GM19240 (cell line): ENCODE data around the gene NEFH.
"Not testable (repeated sequence)": the region's sequence is repeated elsewhere in the genome, so short reads cannot be mapped to it uniquely, and the experiment has no call there.

Experiments
- DNase-seq: peaks from one replicate; pipeline ENCODE4 v3.0.0; 2011; ENCODE audit warnings: low spot score; ENCODE audit not compliant: insufficient read length

The NEFH gene

DNA sequence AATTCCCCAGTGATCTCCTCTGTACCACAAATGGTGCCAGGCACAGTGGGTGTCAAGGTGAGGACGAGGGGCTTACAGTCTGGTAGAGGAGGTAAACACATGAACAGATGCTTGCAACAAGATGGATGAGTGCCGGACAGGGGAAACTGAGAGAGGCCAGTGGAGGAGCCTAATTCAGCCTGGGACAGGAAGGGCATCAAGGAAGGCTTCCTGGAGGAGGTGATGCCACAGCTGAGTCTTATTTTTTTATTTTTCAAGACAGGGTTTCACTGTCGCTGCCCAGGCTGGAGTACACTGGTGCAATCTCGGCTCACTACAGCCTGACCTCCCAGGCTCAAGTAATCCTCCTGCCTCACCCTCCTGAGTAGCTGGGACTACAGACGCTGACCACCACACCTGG, 18.8 kb upstream of the NEFH start:
- DNase-seq = no peak

DNA sequence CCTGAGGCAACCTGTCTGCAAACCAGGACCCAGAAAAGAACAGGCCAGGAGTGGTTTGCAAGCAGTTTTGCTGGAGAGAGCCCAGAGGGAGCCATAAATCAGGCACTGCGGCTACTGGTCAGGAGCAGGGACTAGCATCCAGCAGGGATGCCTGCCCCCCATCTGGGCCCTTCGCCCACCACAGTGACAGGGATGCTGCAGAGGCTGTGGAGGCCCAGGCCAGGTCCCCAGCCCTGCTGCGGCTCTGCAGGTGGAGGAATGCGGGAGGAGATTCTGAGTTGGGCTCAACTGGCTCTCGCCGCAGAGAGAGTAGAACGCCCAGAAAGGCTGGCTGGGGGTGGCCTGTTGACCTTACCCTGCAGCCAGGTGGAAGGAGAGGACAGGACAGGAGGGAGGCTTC, 16.4 kb upstream of the NEFH start:
- DNase-seq = no peak

DNA sequence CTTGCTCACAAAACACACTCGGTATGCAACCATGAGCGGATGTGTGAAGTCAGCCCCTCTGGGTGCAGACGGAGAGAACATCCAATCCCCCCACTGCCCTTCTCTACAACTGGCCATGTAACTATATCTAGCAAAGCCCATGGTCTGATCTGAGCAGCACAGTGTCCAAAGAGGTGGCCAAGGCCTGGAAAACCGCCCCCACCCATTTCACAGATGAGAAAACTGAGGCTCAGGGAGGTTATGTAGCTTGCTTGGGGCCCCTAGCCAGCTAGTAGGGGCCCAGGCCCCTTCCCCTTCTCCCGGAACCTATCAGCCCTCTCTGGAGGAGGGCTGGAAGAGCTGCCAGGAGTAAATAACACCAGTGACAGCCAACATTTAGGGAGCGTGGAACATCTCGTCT, 15.4 kb upstream of the NEFH start:
- DNase-seq = no peak

GRCh38 chr22:29469755-29470154, 10.3 kb upstream of the NEFH start:
- DNase-seq = no peak

GRCh38 chr22:29470159-29470855, 9.7 kb upstream of the NEFH start:
- peak; percentile 60 for DNase-seq

DNA sequence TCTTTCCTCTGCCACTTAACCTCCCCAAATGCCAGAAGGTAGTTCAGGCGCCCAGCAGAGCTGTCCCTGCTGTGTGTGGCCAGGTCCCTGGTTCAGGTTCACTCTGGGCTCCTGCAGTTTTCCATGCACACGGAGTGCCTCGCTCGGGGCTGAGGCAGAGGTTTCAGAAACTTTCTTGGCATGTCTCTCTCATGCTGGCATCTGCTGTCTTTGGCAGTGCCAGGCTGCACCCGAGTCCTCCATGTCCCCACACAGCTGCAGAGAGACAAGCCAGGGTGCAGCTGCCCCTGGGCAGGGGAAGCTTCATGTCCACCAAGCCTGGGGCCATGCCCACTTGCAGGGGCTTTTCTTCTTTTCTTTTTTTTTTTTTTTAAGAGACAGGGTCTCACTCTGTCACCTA, 7.0 kb upstream of the NEFH start:
- no peak for DNase-seq

DNA sequence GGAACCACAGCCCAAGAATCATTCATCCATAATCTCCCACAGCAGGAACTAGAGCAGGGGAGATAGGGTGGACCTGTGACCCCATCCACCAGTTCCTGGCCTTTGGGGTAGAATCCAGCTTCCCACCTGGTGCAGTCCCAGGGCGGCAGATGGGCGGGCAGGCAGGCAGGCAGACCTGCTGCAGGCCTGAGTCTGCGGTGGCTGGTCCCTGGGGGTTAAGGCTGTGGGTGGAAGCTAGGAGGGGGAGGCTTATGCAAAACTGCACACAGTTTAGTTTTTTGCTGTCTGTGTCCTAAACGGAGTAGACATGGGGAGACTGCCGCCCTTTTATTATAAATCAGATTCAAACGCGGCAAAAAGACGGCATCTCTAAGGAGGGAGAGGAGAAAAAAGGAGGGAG, 4.5 kb upstream of the NEFH start:
- no peak for DNase-seq

DNA sequence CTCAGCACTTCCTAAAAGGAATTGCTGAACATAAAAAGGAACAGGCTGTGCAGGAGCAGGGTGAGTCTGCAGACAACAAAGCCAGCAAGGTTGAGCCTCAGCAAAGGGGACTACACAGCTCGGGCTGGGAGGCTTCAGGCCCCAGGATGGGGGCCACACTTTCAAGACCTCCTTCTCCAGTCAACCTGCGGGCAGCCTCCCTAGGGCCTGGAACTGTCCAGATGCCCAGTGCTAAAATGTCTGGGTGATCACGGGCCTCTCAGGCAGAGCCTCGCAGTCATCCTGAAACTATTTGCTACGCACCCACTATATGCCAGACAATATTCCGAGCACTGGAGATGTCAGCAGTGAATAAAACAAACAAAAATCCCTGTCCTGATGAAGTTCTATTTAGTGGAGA, 3.9 kb upstream of the NEFH start:
- DNase-seq = no peak

DNA sequence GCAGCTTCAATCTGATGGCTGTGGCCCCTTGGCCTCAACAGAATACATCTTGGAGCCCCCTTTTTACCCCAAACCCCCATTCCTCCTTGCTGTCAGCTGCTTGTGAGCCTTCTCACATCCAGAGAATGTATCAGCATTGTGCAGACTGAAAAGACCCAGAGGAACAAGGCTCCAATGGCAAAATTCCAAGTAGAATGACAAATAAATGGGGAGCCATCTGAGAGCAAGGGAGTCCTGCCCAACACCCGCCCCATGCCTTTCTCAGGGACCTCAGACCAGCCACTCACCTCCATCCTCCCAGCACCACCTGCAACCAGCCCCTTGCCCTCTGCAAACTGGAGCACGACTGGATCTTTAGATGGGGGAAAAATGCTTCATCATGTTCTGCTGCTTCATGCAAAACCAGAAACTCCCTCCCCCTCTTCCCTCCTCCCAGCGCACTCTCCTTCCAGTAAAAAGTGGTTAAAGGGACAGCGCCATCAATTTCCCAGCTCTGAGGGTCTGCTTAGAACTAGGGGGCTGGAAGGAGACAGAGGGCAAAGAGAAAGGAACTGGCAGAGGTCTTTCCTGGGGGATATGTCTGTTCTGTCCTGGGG, 2.2 kb upstream of the NEFH start:
- DNase-seq = no peak

GRCh38 chr22:29478326-29479276, 1.4 kb upstream of the NEFH start:
- DNase-seq = no peak

- no peak for DNase-seq
Measured at GRCh38 chr22:29480262-29480511, 169 bp downstream of the NEFH start.

DNA sequence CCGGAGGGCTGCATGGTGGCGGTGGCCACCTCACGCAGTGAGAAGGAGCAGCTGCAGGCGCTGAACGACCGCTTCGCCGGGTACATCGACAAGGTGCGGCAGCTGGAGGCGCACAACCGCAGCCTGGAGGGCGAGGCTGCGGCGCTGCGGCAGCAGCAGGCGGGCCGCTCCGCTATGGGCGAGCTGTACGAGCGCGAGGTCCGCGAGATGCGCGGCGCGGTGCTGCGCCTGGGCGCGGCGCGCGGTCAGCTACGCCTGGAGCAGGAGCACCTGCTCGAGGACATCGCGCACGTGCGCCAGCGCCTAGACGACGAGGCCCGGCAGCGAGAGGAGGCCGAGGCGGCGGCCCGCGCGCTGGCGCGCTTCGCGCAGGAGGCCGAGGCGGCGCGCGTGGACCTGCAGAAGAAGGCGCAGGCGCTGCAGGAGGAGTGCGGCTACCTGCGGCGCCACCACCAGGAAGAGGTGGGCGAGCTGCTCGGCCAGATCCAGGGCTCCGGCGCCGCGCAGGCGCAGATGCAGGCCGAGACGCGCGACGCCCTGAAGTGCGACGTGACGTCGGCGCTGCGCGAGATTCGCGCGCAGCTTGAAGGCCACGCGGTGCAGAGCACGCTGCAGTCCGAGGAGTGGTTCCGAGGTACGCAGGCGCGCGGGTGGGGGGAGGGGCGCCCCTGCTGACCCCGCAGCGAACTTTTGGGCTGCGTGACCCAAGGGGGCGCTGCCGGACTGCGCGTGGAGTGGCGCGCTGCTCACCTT, 670 bp downstream of the NEFH start:
- no peak for DNase-seq

DNA sequence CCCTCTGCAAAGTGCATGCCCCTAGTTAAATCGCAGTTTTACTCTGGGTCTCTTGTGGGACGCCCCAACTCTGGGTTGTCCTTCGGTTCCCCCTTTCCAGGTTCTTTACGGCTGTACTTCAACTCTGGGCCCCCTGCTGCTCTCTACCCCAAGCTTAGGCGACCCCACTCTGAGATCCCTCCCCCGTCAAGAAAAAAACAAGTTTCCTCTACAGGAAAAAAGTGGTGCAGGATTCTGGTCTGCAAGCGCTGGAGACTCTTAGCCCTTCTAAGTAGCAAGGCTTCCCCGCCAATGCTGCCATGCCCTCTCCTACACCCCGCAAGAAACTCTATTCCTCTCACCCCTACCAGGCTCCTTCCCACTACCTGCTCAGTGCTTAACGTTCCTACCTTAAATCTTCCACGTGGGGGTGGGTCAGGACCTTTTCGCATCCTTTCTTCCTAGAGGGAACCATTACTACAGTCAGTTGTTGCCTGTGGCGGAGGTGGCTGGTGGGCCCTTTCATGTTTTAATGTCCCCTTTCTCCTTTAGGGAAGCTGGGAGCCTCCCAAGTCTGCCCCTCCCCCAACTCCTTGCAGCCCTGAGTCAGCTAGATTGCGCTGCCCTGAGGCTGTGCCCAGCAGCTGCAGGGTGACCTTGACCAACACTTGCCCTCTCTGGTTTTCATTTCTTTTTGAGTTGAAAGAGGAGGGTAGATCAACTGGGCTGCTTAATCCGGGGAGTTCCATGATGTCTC, 1.4 kb downstream of the NEFH start:
- DNase-seq = no peak

- no peak for DNase-seq
Measured at GRCh38 chr22:29482253-29482652, 2.2 kb downstream of the NEFH start.

DNA sequence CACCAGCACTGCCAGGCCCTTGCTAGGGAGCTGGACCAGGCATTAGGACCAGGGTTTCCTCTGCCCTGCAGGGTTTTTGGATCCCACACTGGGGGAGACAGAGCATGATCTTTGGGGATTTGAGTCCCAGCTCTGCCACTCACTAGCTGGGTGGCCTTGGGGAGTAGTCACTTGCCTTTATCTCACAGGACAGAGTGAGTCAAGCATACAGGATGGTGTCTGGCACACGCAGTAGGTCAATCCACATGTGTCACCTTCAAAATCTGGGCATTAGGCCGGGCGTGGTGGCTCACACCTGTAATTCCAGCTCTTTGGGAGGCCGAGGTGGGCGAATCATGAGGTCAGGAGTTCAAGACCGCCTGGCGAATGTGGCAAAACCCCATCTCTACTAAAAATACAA, 2.7 kb downstream of the NEFH start:
- no peak for DNase-seq

DNA sequence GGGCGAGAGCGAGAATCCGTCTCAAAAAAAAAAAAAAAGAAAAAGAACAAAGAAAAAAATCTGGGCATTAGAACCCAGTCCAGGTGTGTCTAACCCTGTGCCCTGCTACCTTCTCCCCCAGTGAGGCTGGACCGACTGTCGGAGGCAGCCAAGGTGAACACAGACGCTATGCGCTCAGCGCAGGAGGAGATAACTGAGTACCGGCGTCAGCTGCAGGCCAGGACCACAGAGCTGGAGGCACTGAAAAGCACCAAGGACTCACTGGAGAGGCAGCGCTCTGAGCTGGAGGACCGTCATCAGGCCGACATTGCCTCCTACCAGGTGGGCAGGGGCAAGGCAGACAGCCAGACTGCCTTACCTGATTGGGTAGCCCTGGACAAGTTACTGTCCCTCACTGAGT, 3.2 kb downstream of the NEFH start:
- no peak for DNase-seq

DNA sequence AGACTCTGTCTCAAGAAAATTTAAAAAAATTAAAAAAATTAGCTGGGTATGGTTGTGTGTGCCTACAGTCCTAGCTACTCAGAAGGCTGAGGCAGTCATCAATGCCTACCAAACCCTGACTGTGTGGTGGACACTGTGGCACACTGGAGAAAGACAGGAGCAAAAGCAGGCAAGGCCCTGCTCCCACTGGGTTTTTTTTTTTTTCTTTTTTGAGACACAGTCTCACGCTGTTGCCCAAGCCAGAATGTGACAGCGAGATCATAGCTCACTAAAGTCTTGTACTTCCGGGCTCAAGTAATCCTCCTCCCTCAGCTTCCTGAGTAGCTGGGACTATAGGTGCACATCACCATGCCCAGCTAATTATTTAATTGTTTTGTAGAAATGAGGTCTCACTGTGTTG, 4.6 kb downstream of the NEFH start:
- no peak for DNase-seq

DNA sequence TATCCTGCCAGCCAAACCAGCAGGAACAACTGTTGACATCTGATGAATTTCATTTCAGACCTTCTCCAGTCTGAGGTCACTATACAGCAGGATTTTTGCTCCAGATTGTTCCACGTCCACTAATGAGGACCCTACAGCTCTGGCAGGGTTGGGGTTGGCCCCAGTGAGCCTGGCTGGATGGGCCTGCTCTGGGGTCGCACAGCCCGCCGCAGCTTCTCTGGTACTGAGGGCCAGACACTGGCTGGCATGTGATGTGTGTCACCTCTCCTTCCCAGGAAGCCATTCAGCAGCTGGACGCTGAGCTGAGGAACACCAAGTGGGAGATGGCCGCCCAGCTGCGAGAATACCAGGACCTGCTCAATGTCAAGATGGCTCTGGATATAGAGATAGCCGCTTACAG, 5.4 kb downstream of the NEFH start:
- no peak for DNase-seq

GRCh38 chr22:29487426-29487986, 7.5 kb downstream of the NEFH start:
- no peak for DNase-seq

DNA sequence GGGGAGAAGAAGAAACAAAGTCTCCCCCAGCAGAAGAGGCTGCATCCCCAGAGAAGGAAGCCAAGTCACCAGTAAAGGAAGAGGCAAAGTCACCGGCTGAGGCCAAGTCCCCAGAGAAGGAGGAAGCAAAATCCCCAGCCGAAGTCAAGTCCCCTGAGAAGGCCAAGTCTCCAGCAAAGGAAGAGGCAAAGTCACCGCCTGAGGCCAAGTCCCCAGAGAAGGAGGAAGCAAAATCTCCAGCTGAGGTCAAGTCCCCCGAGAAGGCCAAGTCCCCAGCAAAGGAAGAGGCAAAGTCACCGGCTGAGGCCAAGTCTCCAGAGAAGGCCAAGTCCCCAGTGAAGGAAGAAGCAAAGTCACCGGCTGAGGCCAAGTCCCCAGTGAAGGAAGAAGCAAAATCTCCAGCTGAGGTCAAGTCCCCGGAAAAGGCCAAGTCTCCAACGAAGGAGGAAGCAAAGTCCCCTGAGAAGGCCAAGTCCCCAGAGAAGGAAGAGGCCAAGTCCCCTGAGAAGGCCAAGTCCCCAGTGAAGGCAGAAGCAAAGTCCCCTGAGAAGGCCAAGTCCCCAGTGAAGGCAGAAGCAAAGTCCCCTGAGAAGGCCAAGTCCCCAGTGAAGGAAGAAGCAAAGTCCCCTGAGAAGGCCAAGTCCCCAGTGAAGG, 9.2 kb downstream of the NEFH start:
- DNase-seq = not testable (repeated sequence)
